Upper lobe of left lung (tissue), 4 donors: ENCODE measurements around the gene CDKL1.

Experiments
- EP300 ChIP-seq, 4 donors: sonication (generic); formaldehyde crosslinking; IDR thresholded peaks; one replicate each; pipeline ENCODE4 v1.5.1; 2017; ENCODE audit warnings: antibody characterized with exemption in 4 of 4, control low read depth in 2 of 4
- POLR2A ChIP-seq, 4 donors: fragments of 450-650 bp; IDR thresholded peaks; one replicate each; pipeline ENCODE4 v1.5.1; 2016 to 2017; ENCODE audit warnings: antibody characterized with exemption in 4 of 4, mild to moderate bottlenecking in 2 of 4

GRCh38 chr14:50308363-50308915 lies 88.2 kb downstream of the CDKL1 start:
- TF ChIP-seq EP300 (IDR thresholded peaks at IDR 0.05) (no peak), POLR2A (IDR thresholded peaks at IDR 0.05) (no peak)
